Gastrocnemius medialis (tissue), 4 donors: ENCODE data around the gene OPA1. TPM values are rescaled to one million over a fixed set of nuclear protein-coding genes. Genes with fewer than 3 reads are reported as not detected.

Experiments used
- ATAC-seq, 2 donors: fragments of 150-250 bp; one replicate each; pipeline ENCODE4 v1.9.1; 2016
- DNase-seq, 2 donors: peaks; one replicate each; pipeline ENCODE4 v3.0.0-alpha.2; 2019
- H3K27ac ChIP-seq, 4 donors: fragments of 200-600 bp; sonication (generic); 1 replicate in 1 of 4; 2 replicates in 3 of 4; pipeline ENCODE4 v1.5.1; 2016 to 2018; ENCODE audit warnings: mild to moderate bottlenecking in 2 of 4, moderate library complexity in 1 of 4
- H3K27me3 ChIP-seq, 3 donors: fragments of 200-600 bp; sonication (generic) in 2 of 3; 1 replicate in 1 of 3; 2 replicates in 2 of 3; pipeline versions ENCODE4 v1.5.1 to v1.6.0; 2016 to 2019; ENCODE audit warnings: mild to moderate bottlenecking in 1 of 3, moderate library complexity in 1 of 3
- H3K36me3 ChIP-seq, 2 donors: fragments of 200-600 bp; sonication (generic) in 1 of 2; one replicate each; pipeline ENCODE4 v1.5.1; 2017 to 2018
- H3K4me1 ChIP-seq, 2 donors: fragments of 200-600 bp; sonication (generic) in 1 of 2; one replicate each; pipeline ENCODE4 v1.5.1; 2016 to 2017; ENCODE audit warnings: mild to moderate bottlenecking in 2 of 2
- H3K4me3 ChIP-seq, 4 donors: fragments of 200-600 bp; sonication (generic) in 3 of 4; 1 replicate in 1 of 4; 2 replicates in 3 of 4; pipeline ENCODE4 v1.5.1; 2016 to 2019; ENCODE audit warnings: mild to moderate bottlenecking in 2 of 4
- H3K9me3 ChIP-seq, 3 donors: fragments of 200-600 bp; sonication (generic) in 2 of 3; 1 replicate in 1 of 3; 2 replicates in 2 of 3; pipeline ENCODE4 v1.5.1; 2016 to 2019
- POLR2A ChIP-seq, 2 donors: fragments of 450-650 bp; IDR thresholded peaks; one replicate each; pipeline ENCODE4 v1.6.1; 2017; ENCODE audit warnings: antibody characterized with exemption in 2 of 2, mild to moderate bottlenecking in 2 of 2, moderate library complexity in 2 of 2
- in situ Hi-C, 4 donors: fragments of 200-750 bp; cut with MboI; loops; one replicate each; pipeline versions ENCODE4 v1.15.0 to v1.8.0; 2017; ENCODE audit warnings: low sequenced_read_pairs in 4 of 4
- intact Hi-C: fragments of 100-400 bp; cut with DNase I; formaldehyde crosslinking; loops from one replicate; pipeline ENCODE4 v1.15.1; 2023; ENCODE audit warnings: low total_unique reads
- total RNA-seq, 4 donors: library from RNA; depleted of rRNA; stranded (reverse); fragments of >200 nt; gene quantifications; one replicate each; pipeline versions ENCODE4 v1.1.0 to v1.2.3, GENCODE V29; 2016
- TF ChIP-seq, protein P1 (sequence below), 5 experiments: fragments of 450-650 bp in 3 of 5; fragments of 200-600 bp in 2 of 5; sonication (generic) in 2 of 5; IDR thresholded peaks in 4 of 5; conservative IDR thresholded peaks in 1 of 5; 1 replicate in 4 of 5; 2 replicates in 1 of 5; pipeline ENCODE4 v1.5.1; 2016 to 2019; ENCODE audit warnings: antibody characterized with exemption in 5 of 5, mild to moderate bottlenecking in 3 of 5, moderate library complexity in 3 of 5

OPA1 gene
- total RNA-seq, 4 donors from 2014 or later, result 59.8 to 78.2 (median 72.2) TPM

DNA sequence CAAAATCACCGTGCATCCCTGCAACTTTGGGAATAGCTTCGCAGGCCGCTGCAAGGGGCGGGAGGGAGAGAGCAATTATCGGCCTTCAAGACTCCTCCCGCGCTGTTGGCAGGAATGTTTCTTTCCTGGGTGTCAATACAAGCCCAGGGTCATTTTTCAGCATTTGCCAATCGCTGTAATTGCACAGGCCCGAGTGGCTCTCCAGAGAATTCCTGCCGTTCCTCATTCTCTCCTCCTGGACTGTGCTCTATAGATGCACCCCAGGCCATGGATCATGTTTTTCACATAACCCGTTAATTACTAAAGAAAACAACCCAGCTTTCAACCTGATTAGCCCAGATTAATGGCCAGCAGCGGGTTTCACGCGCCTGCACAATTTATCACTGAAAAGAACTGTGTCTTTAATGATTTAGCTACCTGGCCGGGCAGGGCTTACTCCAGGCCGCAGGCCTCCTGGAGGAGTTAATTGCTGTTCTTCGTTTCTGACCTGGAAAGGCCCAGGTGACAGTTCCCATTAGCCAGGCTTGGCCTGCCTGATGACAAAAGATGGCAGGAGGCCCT is 144.3 kb downstream of the OPA1 start:
- in situ Hi-C loops (no loop called here), intact Hi-C loops (no loop called here)
- no peaks in the 10 kb centered on the region for H3K4me1 ChIP-seq
- DNase-seq, result no peak
- H3K9me3 ChIP-seq, result no peaks in the 10 kb centered on the region
- H3K4me3 ChIP-seq, result no peak overlapping the region
- TF ChIP-seq, protein P1, sequence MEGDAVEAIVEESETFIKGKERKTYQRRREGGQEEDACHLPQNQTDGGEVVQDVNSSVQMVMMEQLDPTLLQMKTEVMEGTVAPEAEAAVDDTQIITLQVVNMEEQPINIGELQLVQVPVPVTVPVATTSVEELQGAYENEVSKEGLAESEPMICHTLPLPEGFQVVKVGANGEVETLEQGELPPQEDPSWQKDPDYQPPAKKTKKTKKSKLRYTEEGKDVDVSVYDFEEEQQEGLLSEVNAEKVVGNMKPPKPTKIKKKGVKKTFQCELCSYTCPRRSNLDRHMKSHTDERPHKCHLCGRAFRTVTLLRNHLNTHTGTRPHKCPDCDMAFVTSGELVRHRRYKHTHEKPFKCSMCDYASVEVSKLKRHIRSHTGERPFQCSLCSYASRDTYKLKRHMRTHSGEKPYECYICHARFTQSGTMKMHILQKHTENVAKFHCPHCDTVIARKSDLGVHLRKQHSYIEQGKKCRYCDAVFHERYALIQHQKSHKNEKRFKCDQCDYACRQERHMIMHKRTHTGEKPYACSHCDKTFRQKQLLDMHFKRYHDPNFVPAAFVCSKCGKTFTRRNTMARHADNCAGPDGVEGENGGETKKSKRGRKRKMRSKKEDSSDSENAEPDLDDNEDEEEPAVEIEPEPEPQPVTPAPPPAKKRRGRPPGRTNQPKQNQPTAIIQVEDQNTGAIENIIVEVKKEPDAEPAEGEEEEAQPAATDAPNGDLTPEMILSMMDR (IDR thresholded peaks at IDR 0.05 in 4 of 5, conservative IDR thresholded peaks at IDR 0.05 in 1 of 5), result no peak
- no peak for TF ChIP-seq POLR2A (IDR thresholded peaks at IDR 0.05)
- no peaks in the 10 kb centered on the region for H3K27me3 ChIP-seq
- H3K36me3 ChIP-seq, result no peaks in the 10 kb centered on the region
- H3K27ac ChIP-seq, result no peak overlapping the region
- ATAC-seq, result no peak

DNA sequence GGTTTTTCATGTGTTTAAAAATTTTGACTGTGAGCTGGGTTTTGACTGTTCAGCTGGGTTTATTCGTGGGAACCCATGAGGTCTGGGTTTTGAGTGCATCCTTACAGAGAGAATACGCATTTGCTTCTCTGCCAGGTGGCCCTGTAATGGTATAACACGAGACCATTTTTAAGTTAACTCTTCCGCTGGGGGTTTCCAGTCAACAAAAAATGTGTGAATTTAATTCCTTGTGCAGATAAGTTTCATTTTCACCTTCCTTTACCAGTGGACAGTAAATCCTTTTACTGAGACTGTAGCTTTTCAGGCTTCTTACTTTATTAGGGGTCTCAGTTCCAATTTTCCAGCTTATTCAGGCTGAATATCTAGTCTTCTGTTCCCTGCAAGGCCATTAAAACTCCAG is 149.6 kb downstream of the OPA1 start:
- no peak for DNase-seq
- no peak overlapping the region for H3K4me3 ChIP-seq
- TF ChIP-seq POLR2A (IDR thresholded peaks at IDR 0.05), result no peak
- TF ChIP-seq, protein P1 (IDR thresholded peaks at IDR 0.05 in 4 of 5, conservative IDR thresholded peaks at IDR 0.05 in 1 of 5), result no peak
- intact Hi-C loops (no loop called here), in situ Hi-C loops (no loop called here)
- H3K27me3 ChIP-seq, result no peaks in the 10 kb centered on the region
- H3K36me3 ChIP-seq, result no peaks in the 10 kb centered on the region
- H3K9me3 ChIP-seq, result no peaks in the 10 kb centered on the region
- ATAC-seq, result no peak
- no peaks in the 10 kb centered on the region for H3K4me1 ChIP-seq
- no peak overlapping the region for H3K27ac ChIP-seq

DNA sequence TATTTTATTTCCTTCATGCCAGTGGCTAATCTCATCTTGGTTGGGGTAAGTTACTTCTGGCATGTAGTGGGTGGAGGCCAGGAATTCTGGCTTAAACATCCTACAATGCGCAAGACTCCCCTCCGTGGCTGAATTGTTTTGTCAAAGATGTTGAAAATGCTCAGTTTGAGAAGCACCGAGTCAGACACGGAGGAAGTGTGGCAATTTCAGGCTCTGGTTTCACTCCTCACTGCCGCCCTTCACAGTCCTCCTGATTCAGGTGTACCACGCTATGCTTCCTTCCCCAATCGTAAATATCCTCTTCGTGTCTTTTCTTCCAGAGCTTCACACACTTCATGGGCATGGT is 150.7 kb downstream of the OPA1 start:
- Histone ChIP-seq H3K27ac (no peak overlapping the region), H3K27me3 (no peaks in the 10 kb centered on the region), H3K4me3 (no peak overlapping the region), H3K36me3 (no peaks in the 10 kb centered on the region), H3K9me3 (no peaks in the 10 kb centered on the region), H3K4me1 (no peaks in the 10 kb centered on the region)
- TF ChIP-seq, protein P1 (IDR thresholded peaks at IDR 0.05 in 4 of 5, conservative IDR thresholded peaks at IDR 0.05 in 1 of 5), result no peak
- TF ChIP-seq POLR2A (IDR thresholded peaks at IDR 0.05), result no peak
- ATAC-seq, result no peak
- intact Hi-C loops (no loop called here), in situ Hi-C loops (no loop called here)
- DNase-seq, result no peak

DNA sequence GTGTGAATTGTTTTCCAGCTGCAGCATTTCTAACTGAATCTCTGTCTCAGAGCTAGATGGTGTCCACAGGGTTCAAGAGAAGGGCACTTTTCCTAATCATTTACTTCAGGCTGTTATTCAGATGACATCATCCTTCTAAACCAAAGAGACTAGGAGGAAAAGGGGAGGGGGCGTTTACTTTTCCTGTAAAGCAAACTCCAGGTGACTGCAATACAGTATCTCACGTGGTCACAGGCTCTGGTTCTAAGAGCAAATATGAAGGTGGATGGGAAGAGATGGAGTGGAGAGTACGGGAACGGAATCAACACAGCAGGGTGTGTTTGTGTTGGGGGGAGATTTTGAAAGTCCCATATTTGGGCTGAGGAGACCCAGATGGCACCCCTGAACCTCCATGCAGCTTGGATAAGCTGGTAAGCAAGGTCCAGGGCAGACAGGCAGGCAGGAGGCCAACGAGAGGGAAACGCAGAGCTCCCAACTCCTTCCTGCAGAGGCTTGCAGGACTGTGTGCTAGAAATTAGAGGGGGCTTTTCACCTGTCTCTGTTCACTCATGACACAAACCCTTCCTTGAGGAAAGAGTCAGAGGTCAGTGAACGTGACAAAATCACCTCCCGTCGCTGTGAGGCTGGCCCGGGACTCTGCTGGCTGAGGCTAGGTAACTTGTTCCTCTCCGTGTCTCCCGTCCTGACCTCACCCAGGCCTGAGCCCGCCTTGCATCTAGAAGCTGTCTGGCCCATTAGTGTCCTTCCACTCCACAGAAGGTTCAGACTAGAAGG is 151.2 kb downstream of the OPA1 start:
- Histone ChIP-seq H3K36me3 (no peaks in the 10 kb centered on the region), H3K4me3 (no peak overlapping the region), H3K27me3 (no peaks in the 10 kb centered on the region), H3K9me3 (no peaks in the 10 kb centered on the region), H3K27ac (no peak overlapping the region), H3K4me1 (no peaks in the 10 kb centered on the region)
- intact Hi-C loops (no loop called here), in situ Hi-C loops (no loop called here)
- ATAC-seq (no peak), DNase-seq (no peak)
- TF ChIP-seq POLR2A (IDR thresholded peaks at IDR 0.05), result no peak
- TF ChIP-seq, protein P1 (IDR thresholded peaks at IDR 0.05 in 4 of 5, conservative IDR thresholded peaks at IDR 0.05 in 1 of 5), result no peak
